ENCODE results near the gene EXOC6.
A peak's percentile ranks its signal among the peaks of the same experiment; 100 is the strongest.
"Not testable (repeated sequence)": the region's sequence is repeated elsewhere in the genome, so short reads cannot be mapped to it uniquely, and the experiment has no call there.

The EXOC6 gene

GRCh38 chr10:92890471-92890870 is 42.2 kb downstream of the EXOC6 start:
- DNase-seq = no peak

DNA sequence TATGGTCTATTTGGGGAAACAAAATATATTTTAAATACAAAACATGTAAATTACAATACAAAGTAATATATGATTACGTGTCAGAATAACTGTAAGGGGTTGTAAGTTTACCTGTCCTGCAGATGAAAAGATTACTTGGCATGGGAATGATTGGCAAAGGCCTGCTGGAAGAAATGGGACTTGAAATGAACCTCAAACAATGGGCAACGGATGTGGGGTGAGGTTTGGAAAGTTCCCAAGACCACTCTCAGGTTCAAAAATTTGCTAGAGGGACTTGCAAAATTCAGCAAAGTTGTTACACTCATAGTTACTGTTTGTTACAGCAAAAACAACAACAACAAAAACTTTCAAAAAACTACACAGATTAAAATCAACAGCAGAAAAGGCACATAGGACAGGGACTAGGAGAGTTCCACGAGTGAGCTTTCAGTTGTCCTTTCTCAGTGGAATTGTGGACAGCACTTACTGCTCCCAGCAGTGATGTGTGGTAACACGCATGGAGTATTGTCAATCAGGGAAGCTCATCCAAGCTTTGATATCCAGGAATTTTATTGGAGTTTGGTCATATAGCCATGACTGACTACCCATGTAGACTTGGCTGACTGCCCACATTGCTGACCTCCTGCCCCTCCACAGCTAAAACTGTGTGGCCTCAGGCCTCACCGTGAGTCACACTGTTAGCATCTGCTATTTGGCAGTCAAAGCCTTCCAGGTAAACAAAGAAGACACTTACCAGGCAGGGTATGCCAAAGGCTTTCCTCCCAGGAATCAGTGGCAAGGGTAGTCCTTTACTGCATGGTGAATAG is 43.8 kb downstream of the EXOC6 start:
- no peak for DNase-seq

DNA sequence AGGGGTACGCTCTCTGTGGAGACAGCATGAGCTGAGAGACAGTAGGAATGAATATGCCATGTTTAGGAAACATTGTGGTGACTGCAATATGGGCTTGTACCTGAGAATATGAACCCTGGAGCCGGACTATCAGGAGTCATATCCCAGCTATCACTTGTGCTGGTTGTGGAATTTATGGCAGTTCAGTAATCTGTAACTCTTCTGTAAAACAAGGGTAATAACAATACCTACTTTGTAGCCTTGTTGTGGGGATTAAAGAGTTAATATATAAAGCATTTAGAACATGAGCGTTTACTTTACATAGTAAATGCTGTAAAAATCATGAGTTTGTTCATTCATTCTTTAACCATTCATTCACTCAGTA is 44.4 kb downstream of the EXOC6 start:
- no peak for DNase-seq

DNA sequence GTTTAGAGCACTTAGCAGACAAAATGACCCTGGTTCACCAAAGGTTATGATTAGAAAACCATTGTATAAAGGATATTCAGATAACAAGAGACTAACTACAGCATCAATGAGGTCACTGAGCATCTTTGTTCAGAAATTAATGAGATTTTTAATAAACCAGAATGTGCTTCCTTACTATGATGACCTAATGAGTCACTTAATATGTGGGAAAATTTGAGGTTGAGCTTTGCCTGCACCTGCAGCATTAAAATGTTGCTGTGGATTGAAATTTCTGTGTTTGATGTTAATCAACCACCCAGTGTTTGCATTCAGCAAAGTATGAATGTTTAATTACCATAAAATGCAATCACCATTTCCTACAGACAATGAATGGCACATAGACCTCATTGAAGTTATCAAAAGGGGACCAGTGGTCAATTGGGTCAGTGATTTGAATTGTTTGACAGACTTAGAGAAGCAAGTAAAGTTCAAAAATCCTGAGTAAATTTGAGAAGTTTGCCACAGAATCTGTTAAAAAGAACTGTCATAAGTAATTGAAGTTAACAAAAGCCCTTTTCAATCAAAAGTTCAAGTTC is 45.8 kb downstream of the EXOC6 start:
- no peak for DNase-seq

DNA sequence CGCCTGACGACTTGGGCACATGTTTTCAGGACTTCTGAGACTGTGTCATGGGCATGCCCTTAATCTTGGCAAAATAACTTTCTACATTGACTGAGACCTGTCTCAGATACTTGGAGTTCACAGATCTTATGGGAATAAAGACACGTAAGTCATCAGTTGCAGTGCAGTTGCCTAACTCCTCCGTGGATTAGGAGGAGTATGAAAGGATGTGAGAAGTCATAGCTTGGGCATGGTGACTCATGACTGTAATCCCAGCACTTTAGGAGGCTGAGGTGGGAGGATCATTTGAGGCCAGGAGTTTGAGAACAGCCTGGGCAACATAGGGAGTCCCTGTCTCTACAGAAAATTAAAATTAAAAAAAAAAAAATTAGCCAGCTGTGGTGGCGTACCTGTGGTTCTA is 49.6 kb downstream of the EXOC6 start:
- DNase-seq = no peak

GRCh38 chr10:92901819-92902251 is 53.5 kb downstream of the EXOC6 start:
- DNase-seq = no peak

GRCh38 chr10:92903633-92904032 is 55.3 kb downstream of the EXOC6 start:
- no peak for DNase-seq

GRCh38 chr10:92907280-92907679 is 59.0 kb downstream of the EXOC6 start:
- no peak for DNase-seq

- DNase-seq = not testable (repeated sequence)
Measured at GRCh38 chr10:92912631-92913030, 64.3 kb downstream of the EXOC6 start.

DNA sequence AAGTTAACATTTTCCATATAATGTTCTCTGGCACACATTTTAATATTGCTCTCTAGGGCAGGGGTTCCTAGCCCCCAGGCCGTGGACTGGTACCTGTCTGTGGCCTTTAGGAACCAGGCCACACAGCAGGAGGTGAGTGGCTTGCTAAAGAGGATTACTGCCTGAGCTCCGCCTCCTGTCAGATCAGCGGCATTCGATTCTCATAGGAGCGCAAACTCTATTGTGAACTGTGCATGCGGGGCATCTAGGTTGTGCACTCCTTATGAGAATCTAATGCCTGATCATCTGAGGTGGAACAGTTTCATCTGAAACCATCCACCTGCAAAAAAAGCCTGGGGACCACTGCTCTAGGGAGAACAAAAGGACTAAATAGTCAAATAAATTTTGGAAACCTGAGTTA is 65.7 kb downstream of the EXOC6 start:
- no peak for DNase-seq

GRCh38 chr10:92914478-92915325 is 66.4 kb downstream of the EXOC6 start:
- DNase-seq = peak; percentile 1

DNA sequence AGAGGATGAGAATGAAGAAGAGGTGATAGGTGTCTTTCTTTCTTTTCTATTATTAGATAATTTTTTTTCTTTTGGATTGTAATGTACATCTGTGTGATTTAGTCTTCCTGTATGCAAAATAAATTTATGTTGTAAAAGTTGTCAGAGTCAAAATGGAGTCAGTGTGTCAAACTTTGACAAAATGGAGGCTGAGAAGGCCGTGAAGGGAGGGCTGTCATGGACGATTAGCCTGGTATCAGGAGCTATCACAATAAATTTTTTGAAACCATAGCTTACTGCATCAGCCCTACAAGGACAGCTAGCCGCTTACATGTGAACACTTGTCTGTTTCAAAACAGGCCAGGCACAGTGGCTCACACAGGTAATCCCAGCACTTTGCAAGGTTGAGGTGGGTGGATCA is 67.6 kb downstream of the EXOC6 start:
- no peak for DNase-seq

DNA sequence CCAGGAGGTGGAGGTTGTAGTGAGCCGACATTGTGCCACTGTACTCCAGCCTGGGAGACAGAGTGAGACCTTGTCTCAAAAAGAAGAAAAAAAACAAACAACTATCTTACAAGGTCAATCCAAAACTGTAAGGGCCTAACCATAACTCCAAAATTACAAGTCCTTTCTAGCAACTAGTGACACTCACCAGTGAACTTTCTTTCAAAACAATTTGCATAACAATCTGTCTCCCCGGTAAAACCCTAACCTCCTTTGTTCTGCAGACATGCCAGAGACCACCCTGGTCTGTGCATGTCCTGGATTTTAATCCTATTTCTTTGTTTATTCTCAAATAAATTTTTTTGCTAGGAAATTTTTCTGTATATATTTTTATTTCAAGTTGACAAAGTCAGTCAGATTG is 68.1 kb downstream of the EXOC6 start:
- no peak for DNase-seq

DNA sequence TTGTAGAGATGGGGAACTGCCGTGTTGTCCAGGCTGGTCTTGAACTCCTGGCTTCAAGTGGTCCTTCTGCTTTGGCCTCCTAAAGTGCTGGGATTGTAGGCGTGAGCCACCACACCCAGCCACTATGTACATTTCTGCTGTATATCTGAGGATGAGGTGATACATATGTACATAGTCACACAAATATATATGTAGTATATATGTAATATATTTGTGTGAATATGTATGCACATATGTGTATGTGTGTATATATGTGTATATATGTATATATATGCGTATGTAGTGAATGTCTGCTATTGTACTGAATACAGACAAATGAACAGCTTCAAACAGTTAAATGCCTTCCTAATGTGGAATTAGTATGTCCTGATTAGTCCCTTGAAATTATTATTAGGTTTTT is 70.3 kb downstream of the EXOC6 start:
- DNase-seq = no peak

DNA sequence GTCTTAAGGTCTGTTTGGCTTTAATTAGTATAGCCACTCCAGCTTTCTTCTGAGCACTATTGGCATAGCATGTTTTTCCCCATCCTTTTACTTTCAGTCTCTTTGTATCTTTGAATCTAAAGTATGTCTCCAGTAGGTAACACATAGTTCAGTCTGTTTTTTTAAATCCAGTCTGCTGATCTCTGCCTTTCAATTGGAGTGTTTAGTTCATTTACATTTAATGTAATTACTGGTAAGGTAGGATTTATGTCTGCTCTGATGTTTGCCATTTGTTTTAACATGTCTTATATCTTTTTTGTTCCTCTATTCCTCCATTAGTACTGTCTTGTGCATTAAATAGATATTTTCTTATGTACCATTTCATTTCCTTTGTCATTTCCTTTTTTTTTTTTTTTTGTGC is 72.5 kb downstream of the EXOC6 start:
- no peak for DNase-seq

DNA sequence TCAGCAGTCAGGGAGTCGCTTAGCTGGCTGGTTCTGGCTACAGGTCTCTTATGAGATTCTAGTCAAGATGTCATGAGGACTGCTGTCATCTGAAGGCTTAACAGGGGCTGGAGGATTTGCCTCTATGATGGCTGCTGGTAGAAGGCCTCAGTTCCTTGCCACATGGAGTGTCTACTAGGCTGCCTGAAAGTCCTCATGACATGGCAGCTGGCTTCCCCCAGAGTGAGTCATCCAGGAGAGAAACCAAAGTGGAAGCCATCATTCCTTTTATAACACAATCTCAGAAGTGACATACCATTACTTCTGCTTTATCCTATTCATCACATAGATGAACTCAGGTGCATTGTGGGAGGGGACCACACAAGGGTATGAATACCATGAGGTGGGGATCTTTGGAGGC is 75.1 kb downstream of the EXOC6 start:
- no peak for DNase-seq

DNA sequence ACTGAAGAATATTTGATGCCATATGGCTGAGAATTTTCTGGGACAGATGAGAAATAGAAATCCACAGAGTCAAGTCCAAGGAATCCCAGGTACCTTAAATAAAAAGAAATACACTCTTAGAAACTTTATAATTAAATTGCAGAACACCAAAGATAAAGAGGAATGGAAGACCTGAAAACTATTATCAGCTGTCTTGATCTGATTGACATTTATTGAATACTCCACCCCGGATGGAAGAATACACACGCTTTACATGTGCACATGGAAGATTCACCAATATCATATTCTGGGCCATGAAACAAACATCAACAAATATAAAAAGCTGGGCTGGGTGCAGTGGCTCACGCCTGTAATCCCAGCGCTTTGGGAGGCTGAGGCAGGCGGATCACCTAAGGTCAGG is 81.6 kb downstream of the EXOC6 start:
- DNase-seq = no peak

DNA sequence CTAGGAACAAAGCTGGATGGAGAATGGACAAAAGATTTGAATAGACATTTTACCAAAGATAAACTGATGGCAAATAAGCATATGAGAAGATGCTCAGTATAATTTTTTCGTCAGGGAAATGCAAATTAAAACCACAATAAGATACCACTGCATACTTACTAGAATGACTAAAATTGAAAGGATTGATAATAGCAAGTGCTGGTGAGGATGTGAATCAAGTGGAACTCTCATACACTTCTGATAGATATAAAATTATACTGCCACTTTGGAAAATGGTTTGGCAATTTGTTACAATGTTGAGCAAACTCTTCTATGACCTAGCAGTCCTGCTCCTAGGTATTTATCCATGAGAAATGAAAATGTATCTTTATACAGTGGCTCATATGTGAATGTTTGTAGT is 83.3 kb downstream of the EXOC6 start:
- DNase-seq = no peak

- no peak for DNase-seq
Measured at GRCh38 chr10:92937876-92938275, 89.6 kb downstream of the EXOC6 start.

DNA sequence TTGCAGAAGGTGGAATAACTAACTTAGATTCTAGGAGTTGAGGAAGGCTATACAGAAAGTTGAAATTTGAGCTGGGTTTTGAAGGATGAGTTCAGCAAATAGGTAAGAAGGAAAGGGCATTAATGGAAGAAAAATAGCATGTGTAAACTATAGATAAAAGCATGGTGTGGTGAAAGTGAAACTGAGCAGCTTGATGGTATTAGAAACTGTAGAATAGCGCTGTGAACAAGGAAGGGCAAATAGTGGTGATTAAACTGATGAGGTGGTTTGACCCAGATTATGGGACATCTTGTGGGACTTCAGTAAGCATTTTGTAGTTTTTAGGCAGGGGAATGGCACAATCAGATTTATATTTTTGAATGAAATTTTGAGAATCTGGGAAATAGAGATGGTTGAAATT is 90.5 kb downstream of the EXOC6 start:
- no peak for DNase-seq

- DNase-seq = no peak
Measured at GRCh38 chr10:92942226-92942625, 93.9 kb downstream of the EXOC6 start.

- no peak for DNase-seq
Measured at GRCh38 chr10:92946491-92946890, 98.2 kb downstream of the EXOC6 start.

DNA sequence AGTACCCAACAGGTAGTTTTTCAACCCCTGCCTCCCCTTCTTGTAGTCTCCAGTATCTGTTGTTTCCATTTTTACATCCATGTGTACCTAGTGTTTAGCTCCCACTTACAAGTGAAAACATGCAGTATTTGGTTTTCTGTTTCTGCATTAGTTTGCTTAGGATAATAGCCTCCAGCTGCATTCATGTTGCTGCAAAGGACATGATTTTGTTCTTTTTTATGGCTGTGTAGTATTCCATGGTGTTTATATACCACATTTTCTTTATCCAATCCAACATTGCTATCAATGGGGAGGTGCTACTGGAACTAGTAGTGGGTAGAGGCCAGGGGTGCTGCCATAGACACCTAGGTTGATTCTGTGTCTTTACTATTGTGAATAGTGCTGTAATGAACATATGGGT is 104.3 kb downstream of the EXOC6 start:
- not testable (repeated sequence) for DNase-seq
